ENCODE measurements around the gene AKT1. TPM values are rescaled to one million over a fixed set of nuclear protein-coding genes. Genes with fewer than 3 reads are reported as not detected.

Gene AKT1
- total and polyA plus RNA-seq, 2 of the 13 experiments (the other 11 are each of a cell fraction or from before 2014, with no cell fraction given), result 96.2 to 116 TPM

DNA sequence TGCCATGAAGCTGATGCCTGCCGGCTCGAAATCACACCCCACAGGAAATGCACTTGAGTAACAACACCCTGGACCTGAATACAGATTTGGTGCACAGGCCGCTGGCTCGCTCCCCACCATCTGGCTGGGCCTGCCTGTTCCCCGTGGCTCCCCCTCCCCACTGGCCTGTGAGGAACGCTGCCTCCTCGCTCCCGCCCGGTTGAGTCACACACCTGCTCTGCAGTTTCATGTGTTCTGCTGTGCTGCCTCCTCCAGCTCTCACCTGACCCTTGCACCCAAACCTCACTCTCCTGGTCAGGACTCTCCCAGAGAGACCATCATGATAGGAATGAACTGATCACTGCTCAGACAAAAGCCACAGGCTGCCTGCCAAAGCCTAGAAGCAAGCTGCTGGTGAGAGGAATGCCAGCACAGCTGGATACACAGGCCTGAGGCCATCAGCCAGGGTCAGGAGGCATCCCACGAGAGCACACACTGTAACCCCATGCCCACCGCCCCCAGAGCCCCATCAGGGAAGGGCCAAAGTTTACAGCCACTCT, 46.4 kb downstream of the AKT1 start (continued):
- TF ChIP-seq ERF (CRISPR knock-in tag; IDR thresholded peaks at IDR 0.05) (peak; percentile 67; the same call in 1 of the 2 replicates), ZNF577 (CRISPR knock-in tag; IDR thresholded peaks at IDR 0.05; ENCODE audit: borderline replicate concordance, low read depth) (no peak), ZC3H4 (CRISPR knock-in tag; IDR thresholded peaks at IDR 0.05; ENCODE audit: borderline replicate concordance) (no peak), ZFP90 (CRISPR knock-in tag; IDR thresholded peaks at IDR 0.05; ENCODE audit: borderline replicate concordance) (peak; percentile 64; the same call in 1 of the 2 replicates), CCAR2 (optimal IDR thresholded peaks at IDR 0.05; ENCODE audit: low read depth, low read length) (no peak), ZNF720 (CRISPR knock-in tag; IDR thresholded peaks at IDR 0.05) (no peak), YEATS2 (CRISPR knock-in tag; IDR thresholded peaks at IDR 0.05; ENCODE audit: borderline replicate concordance) (peak; percentile 40; the same call in 1 of the 2 replicates), ZSCAN31 (CRISPR knock-in tag; IDR thresholded peaks at IDR 0.05; ENCODE audit: low read depth) (peak; percentile 61; the same call in 1 of the 2 replicates), THYN1 (CRISPR knock-in tag; IDR thresholded peaks at IDR 0.05; ENCODE audit: borderline replicate concordance, low read depth) (no peak), CC2D1A (CRISPR knock-in tag; IDR thresholded peaks at IDR 0.05) (no peak), HNRNPK (IDR thresholded peaks at IDR 0.05; ENCODE audit: low read depth, low read length, poor library complexity, severe bottlenecking) (no peak), ZNF615 (CRISPR knock-in tag; IDR thresholded peaks at IDR 0.05; ENCODE audit: borderline replicate concordance) (no peak), PCBP1 (IDR thresholded peaks at IDR 0.05; ENCODE audit: borderline replicate concordance, low read depth, low read length) (0 out of 2 replicates have a peak, but pooled peaks have one; percentile 38), RARA (CRISPR knock-in tag; IDR thresholded peaks at IDR 0.05) (peak; percentile 60), GABPB1 (CRISPR knock-in tag; IDR thresholded peaks at IDR 0.05) (peak; percentile 41; the same call in 1 of the 2 replicates), REXO4 (CRISPR knock-in tag; IDR thresholded peaks at IDR 0.05; ENCODE audit: borderline replicate concordance) (no peak), SNAPC2 (CRISPR knock-in tag; IDR thresholded peaks at IDR 0.05) (no peak), BCL6 (CRISPR knock-in tag; IDR thresholded peaks at IDR 0.05) (peak; percentile 64; the same call in 1 of the 2 replicates), KAT8 (CRISPR knock-in tag; IDR thresholded peaks at IDR 0.05) (no peak), MBNL3 (CRISPR knock-in tag; conservative IDR thresholded peaks at IDR 0.05) (no peak), HNRNPL (IDR thresholded peaks at IDR 0.05; ENCODE audit: low read depth, low read length) (0 out of 2 replicates have a peak, but pooled peaks have one; percentile 44)
- TF ChIP-seq, protein P1, sequence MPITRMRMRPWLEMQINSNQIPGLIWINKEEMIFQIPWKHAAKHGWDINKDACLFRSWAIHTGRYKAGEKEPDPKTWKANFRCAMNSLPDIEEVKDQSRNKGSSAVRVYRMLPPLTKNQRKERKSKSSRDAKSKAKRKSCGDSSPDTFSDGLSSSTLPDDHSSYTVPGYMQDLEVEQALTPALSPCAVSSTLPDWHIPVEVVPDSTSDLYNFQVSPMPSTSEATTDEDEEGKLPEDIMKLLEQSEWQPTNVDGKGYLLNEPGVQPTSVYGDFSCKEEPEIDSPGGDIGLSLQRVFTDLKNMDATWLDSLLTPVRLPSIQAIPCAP (CRISPR knock-in tag; IDR thresholded peaks at IDR 0.05; ENCODE audit: low read depth), result no peak
- TF ChIP-seq, protein P2, sequence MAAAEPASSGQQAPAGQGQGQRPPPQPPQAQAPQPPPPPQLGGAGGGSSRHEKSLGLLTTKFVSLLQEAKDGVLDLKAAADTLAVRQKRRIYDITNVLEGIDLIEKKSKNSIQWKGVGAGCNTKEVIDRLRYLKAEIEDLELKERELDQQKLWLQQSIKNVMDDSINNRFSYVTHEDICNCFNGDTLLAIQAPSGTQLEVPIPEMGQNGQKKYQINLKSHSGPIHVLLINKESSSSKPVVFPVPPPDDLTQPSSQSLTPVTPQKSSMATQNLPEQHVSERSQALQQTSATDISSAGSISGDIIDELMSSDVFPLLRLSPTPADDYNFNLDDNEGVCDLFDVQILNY (CRISPR knock-in tag; conservative IDR thresholded peaks at IDR 0.05), result no peak
- TF ChIP-seq, protein P3, sequence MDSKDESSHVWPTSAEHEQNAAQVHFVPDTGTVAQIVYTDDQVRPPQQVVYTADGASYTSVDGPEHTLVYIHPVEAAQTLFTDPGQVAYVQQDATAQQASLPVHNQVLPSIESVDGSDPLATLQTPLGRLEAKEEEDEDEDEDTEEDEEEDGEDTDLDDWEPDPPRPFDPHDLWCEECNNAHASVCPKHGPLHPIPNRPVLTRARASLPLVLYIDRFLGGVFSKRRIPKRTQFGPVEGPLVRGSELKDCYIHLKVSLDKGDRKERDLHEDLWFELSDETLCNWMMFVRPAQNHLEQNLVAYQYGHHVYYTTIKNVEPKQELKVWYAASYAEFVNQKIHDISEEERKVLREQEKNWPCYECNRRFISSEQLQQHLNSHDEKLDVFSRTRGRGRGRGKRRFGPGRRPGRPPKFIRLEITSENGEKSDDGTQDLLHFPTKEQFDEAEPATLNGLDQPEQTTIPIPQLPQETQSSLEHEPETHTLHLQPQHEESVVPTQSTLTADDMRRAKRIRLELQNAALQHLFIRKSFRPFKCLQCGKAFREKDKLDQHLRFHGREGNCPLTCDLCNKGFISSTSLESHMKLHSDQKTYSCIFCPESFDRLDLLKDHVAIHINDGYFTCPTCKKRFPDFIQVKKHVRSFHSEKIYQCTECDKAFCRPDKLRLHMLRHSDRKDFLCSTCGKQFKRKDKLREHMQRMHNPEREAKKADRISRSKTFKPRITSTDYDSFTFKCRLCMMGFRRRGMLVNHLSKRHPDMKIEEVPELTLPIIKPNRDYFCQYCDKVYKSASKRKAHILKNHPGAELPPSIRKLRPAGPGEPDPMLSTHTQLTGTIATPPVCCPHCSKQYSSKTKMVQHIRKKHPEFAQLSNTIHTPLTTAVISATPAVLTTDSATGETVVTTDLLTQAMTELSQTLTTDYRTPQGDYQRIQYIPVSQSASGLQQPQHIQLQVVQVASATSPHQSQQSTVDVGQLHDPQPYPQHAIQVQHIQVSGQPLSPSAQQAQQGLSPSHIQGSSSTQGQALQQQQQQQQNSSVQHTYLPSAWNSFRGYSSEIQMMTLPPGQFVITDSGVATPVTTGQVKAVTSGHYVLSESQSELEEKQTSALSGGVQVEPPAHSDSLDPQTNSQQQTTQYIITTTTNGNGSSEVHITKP (CRISPR knock-in tag; IDR thresholded peaks at IDR 0.05; ENCODE audit: low read depth), result no peak
- TF ChIP-seq, protein P4, sequence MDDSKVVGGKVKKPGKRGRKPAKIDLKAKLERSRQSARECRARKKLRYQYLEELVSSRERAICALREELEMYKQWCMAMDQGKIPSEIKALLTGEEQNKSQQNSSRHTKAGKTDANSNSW (CRISPR knock-in tag; IDR thresholded peaks at IDR 0.05; ENCODE audit: borderline replicate concordance), result no peak
